ENCODE data around the gene ST6GALNAC5.

The ST6GALNAC5 gene

DNA sequence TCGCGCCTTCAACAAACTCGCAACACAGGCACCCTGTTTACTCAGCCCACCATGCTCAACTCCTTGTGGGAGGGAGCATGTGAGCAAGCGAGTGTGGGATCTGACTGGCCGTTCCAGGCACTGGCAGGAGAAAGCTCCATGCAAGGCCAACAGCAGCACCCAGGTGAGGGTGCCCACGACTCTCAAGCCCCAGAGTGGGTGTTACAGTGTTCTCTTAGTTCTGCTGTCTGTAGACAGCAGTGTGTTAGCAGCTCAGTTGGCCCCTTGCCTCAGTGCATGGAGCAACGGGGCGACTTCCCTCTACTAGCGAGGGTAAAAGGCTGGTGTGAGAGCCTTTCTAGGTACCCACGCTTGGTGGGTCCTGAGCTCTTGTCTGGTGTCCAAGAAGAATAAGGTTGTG lies 237.4 kb downstream of the ST6GALNAC5 start:
- ChIA-PET CTCF (no interaction called here), POLR2A (no interaction called here)
- Histone ChIP-seq H3K4me3 (ENCODE audit: low read depth, low read length) (no peak overlapping the region), H3K27ac (ENCODE audit: extremely low read depth, low read depth, low read length) (no peak overlapping the region), H3K36me3 (ENCODE audit: control insufficient read depth in 2 of 2, insufficient read depth in 1 of 2, low read length in 2 of 2) (no peaks in the 10 kb centered on the region), H3K9me3 (ENCODE audit: control insufficient read depth, insufficient read depth, low read depth, low read length) (no peaks in the 10 kb centered on the region), H3K4me1 (ENCODE audit: control insufficient read depth, insufficient read depth, low read length) (no peaks in the 10 kb centered on the region)
- TF ChIP-seq ZNF266 (tag by site-specific recombination; IDR thresholded peaks at IDR 0.05; ENCODE audit: low read depth) (no peak), ZNF791 (tag by site-specific recombination; IDR thresholded peaks at IDR 0.05) (no peak), ZNF184 (tag by site-specific recombination; IDR thresholded peaks at IDR 0.05) (no peak), SP7 (tag by site-specific recombination; IDR thresholded peaks at IDR 0.05) (no peak), ZNF596 (tag by site-specific recombination; IDR thresholded peaks at IDR 0.05) (no peak), ZNF529 (tag by site-specific recombination; IDR thresholded peaks at IDR 0.05; ENCODE audit: insufficient replicate concordance) (no peak)
- TF ChIP-seq, protein P1, sequence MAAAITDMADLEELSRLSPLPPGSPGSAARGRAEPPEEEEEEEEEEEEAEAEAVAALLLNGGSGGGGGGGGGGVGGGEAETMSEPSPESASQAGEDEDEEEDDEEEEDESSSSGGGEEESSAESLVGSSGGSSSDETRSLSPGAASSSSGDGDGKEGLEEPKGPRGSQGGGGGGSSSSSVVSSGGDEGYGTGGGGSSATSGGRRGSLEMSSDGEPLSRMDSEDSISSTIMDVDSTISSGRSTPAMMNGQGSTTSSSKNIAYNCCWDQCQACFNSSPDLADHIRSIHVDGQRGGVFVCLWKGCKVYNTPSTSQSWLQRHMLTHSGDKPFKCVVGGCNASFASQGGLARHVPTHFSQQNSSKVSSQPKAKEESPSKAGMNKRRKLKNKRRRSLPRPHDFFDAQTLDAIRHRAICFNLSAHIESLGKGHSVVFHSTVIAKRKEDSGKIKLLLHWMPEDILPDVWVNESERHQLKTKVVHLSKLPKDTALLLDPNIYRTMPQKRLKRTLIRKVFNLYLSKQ (tag by site-specific recombination; IDR thresholded peaks at IDR 0.05; ENCODE audit: borderline replicate concordance): no peak
